Mucosa of rectum (tissue), 2 donors: ENCODE measurements around the gene DBNL.

Experiments used
- H3K27ac ChIP-seq, 2 donors: one replicate each; pipeline ENCODE4 v1.7.0; 2013; ENCODE audit warnings: inconsistent platforms in 2 of 2, low read depth in 2 of 2, low read length in 2 of 2
- H3K27me3 ChIP-seq, 2 donors: one replicate each; pipeline ENCODE4 v1.7.0; 2013; ENCODE audit warnings: low read length in 2 of 2; ENCODE audit not compliant: control insufficient read depth in 2 of 2, insufficient read depth in 2 of 2
- H3K36me3 ChIP-seq, 2 donors: one replicate each; pipeline ENCODE4 v1.7.0; 2013; ENCODE audit warnings: low read length in 2 of 2; ENCODE audit not compliant: control insufficient read depth in 2 of 2, insufficient read depth in 2 of 2
- H3K4me1 ChIP-seq, 2 donors: one replicate each; pipeline ENCODE4 v1.7.0; 2013; ENCODE audit warnings: low read length in 2 of 2, mild to moderate bottlenecking in 1 of 2; ENCODE audit not compliant: control insufficient read depth in 2 of 2, insufficient read depth in 2 of 2
- H3K4me3 ChIP-seq, 2 donors: one replicate each; pipeline ENCODE4 v1.7.0; 2013; ENCODE audit warnings: low read length in 2 of 2
- H3K9ac ChIP-seq, 2 donors: one replicate each; pipeline ENCODE4 v1.7.0; 2013; ENCODE audit warnings: low read length in 2 of 2, low read depth in 1 of 2, mild to moderate bottlenecking in 1 of 2
- H3K9me3 ChIP-seq, 2 donors: one replicate each; pipeline ENCODE4 v1.7.0; 2013; ENCODE audit warnings: low read length in 2 of 2; ENCODE audit not compliant: control insufficient read depth in 2 of 2
- donor health status: healthy.
- donor health status: Normal muscosa, but diverticular disease.

DBNL gene

DNA sequence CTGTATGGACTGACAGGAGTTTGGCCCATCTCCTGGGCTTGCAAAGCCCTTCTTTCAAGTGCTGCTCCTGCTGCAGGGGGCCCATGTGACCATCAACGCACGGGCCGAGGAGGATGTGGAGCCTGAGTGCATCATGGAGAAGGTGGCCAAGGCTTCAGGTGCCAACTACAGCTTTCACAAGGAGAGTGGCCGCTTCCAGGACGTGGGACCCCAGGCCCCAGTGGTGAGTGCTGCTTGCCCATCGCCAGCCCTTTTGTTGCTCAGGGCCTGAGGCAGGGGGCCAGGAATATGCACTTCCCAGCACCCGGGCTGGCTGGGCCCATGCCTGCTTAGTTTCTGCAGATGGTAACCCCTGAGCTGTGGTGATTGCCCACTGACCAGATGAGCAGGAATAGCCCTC lies 12.2 kb downstream of the DBNL start:
- H3K36me3 ChIP-seq: peaks cover 63 to 76% of the 10 kb centered on the region in 2 donors
- H3K4me1 ChIP-seq: no peaks in the 10 kb centered on the region
- no peaks in the 10 kb centered on the region for H3K27me3 ChIP-seq
- H3K4me3 ChIP-seq: no peak overlapping the region
- H3K9me3 ChIP-seq: no peaks in the 10 kb centered on the region
- no peak overlapping the region for H3K9ac ChIP-seq
- H3K27ac ChIP-seq: no peak overlapping the region

DNA sequence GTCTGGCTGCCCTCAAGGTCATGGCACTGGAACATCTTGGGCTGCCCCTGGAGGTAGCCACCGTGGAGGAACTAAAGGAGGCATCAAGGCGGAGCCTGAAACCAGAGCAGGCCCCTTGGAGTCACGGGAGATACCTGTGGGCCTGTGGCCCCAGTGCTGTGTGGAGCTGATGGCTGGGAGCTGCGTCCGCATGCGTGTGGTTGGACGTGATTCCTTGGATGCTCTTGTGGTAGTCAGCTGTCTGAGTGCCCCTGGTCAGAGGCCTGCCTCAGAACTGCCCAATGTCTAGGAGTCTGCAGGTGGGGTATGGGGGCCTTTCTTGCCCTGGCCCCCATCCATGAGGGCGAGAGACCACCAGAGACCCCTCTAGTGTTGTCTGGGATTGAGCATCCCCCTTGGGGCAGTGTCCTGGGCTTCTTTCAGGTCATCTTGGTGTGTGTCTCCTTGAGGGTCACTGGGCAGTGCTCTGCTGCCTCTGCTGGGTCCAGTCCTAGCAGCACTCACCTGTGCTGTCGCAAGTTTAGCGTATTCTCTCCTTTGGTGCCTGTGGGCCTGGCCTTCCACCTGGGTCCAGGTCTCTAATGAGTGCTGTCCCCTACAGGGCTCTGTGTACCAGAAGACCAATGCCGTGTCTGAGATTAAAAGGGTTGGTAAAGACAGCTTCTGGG lies 12.8 kb downstream of the DBNL start:
- H3K27ac ChIP-seq: no peak overlapping the region
- no peaks in the 10 kb centered on the region for H3K9me3 ChIP-seq
- no peak overlapping the region for H3K9ac ChIP-seq
- no peaks in the 10 kb centered on the region for H3K27me3 ChIP-seq
- no peaks in the 10 kb centered on the region for H3K4me1 ChIP-seq
- H3K4me3 ChIP-seq: no peak overlapping the region
- peaks cover 60 to 75% of the 10 kb centered on the region in 2 donors for H3K36me3 ChIP-seq

DNA sequence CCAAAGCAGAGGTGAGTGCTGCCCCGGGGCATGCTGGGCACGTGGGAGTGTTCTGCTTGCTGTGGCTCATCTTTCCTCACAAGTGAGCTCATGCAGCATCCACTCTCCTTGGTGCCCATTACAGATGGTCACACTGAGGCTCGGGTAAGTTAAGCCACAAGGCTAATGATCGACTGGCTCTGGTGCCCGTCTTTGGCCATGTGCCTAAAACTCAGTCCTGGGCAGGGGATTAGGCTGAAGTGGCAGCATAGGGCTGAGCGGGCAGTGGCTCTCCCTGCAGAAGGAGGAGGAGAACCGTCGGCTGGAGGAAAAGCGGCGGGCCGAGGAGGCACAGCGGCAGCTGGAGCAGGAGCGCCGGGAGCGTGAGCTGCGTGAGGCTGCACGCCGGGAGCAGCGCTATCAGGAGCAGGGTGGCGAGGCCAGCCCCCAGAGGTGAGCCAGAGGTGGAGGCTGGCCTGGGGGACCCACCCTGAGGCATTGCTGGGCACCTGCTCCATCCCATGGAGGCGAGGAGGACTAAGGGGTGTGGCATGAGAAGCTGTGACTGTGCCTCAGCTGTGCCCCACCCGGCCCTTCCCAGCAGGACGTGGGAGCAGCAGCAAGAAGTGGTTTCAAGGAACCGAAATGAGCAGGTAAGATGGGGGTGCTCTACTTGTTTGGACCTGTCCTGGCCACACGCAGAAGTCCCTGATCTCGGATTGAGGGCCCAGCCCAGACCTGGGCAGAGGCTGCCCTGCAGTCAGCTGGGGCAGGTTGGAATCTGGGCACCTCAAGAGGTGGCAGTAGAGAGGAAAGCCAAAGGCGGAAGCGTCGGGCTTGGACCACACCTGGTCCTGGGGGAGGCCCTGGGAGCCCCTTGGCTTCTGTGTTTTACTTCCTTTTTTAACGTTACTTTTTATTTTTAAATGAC lies 13.6 kb downstream of the DBNL start:
- no peak overlapping the region for H3K9ac ChIP-seq
- H3K27ac ChIP-seq: no peak overlapping the region

DNA sequence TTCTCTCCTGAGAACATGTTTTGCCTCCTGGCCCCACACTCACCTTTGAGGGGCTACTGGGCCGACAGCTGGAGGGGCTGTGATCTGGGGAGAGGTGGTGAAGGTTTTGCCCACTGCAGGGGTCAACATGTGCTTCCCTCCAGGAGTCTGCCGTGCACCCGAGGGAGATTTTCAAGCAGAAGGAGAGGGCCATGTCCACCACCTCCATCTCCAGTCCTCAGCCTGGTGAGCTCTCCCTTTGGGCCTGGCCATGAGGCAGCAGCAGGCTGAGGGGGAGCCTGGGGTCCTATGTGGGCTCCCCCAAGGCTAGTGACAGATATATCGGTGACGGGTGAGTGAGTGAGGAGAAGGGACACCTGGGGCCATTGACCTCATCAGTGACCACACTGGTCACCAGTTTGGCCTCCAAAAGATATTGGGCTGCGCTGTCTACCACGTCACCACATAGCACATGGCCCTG lies 14.3 kb downstream of the DBNL start:
- no peak overlapping the region for H3K9ac ChIP-seq
- peaks cover 53 to 68% of the 10 kb centered on the region in 2 donors for H3K36me3 ChIP-seq
- H3K4me1 ChIP-seq: no peaks in the 10 kb centered on the region
- no peaks in the 10 kb centered on the region for H3K9me3 ChIP-seq
- no peaks in the 10 kb centered on the region for H3K27me3 ChIP-seq
- no peak overlapping the region for H3K4me3 ChIP-seq
- H3K27ac ChIP-seq: no peak overlapping the region

More for the DNA sequence above, 13.6 kb downstream of the DBNL start:
- no peaks in the 10 kb centered on the region for H3K9me3 ChIP-seq
- H3K4me3 ChIP-seq: no peak overlapping the region
- H3K36me3 ChIP-seq: peaks cover 54 to 69% of the 10 kb centered on the region in 2 donors
- H3K4me1 ChIP-seq: no peaks in the 10 kb centered on the region
- H3K27me3 ChIP-seq: no peaks in the 10 kb centered on the region

DNA sequence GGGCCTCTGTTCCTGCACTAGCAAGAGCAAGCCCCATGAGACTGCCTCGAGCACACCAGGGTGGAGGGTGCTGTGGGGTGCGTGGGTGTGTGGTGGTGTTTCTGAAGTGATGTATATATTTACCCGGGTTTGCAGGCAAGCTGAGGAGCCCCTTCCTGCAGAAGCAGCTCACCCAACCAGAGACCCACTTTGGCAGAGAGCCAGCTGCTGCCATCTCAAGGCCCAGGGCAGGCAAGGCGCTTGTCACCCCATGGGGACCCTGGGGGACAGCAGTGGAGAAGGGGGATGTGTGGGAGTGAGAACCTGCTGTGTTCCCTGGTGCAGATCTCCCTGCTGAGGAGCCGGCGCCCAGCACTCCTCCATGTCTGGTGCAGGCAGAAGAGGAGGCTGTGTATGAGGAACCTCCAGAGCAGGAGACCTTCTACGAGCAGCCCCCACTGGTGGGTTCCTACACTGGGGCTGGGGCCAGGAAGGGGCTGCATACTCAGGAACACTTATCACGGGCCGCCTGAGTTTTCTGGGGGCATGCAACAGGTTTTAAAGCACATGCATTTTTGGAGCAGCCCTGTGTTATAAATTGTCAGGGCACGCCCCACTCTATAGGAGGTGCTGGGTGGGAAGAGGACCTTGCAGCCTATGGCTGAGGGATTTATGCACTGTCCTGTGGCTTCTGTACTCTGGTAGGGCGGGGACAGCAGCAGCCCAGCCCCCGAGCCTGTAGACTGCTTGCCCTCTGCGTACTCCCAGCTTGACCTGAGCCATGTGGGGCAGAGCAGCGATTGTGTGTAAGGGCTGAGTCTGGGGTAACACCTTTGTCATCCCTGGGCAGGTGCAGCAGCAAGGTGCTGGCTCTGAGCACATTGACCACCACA lies 15.0 kb downstream of the DBNL start:
- Histone ChIP-seq H3K9ac (no peak overlapping the region), H3K27ac (no peak overlapping the region), H3K4me3 (no peak overlapping the region), H3K27me3 (no peaks in the 10 kb centered on the region), H3K4me1 (no peaks in the 10 kb centered on the region), H3K36me3 (peaks cover 53 to 66% of the 10 kb centered on the region in 2 donors), H3K9me3 (no peaks in the 10 kb centered on the region)

DNA sequence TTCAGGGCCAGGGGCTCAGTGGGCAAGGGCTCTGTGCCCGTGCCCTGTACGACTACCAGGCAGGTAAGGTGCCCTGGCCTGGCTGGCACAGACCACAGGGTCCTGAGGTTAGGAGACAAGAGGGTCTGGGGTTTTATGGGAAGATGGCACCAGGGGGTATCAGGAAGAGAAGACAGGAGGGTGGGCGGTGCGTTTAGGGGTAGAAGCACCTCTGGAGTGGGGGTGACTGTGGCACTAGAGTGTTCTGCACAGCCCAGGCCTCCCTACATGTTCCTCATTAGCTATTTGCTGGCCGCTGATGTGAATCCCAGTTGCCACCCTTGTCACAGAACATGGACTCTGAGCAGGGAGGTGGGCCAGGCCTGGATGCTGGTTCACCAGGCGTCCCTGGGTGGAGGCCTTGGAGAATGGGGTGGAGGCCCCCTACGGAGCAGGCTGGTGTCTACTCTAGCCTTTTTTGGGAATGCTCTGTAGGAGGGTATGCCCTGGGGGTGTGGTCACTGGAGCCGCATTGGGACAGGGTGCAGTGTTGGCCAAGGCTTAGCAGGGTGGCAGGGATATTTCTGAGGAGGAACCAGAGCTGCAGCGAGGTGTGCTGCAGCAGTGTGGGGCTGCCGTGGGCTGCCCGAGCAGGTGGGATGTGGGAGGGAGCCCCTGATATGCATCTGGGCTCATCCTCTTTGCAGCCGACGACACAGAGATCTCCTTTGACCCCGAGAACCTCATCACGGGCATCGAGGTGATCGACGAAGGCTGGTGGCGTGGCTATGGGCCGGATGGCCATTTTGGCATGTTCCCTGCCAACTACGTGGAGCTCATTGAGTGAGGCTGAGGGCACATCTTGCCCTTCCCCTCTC lies 15.8 kb downstream of the DBNL start:
- H3K36me3 ChIP-seq: peaks cover 50 to 63% of the 10 kb centered on the region in 2 donors
- H3K27me3 ChIP-seq: no peaks in the 10 kb centered on the region
- H3K4me3 ChIP-seq: no peak overlapping the region
- peaks cover 0 to under 1% of the 10 kb centered on the region in 2 donors for H3K4me1 ChIP-seq
- no peak overlapping the region for H3K27ac ChIP-seq
- no peaks in the 10 kb centered on the region for H3K9me3 ChIP-seq
- no peak overlapping the region for H3K9ac ChIP-seq

DNA sequence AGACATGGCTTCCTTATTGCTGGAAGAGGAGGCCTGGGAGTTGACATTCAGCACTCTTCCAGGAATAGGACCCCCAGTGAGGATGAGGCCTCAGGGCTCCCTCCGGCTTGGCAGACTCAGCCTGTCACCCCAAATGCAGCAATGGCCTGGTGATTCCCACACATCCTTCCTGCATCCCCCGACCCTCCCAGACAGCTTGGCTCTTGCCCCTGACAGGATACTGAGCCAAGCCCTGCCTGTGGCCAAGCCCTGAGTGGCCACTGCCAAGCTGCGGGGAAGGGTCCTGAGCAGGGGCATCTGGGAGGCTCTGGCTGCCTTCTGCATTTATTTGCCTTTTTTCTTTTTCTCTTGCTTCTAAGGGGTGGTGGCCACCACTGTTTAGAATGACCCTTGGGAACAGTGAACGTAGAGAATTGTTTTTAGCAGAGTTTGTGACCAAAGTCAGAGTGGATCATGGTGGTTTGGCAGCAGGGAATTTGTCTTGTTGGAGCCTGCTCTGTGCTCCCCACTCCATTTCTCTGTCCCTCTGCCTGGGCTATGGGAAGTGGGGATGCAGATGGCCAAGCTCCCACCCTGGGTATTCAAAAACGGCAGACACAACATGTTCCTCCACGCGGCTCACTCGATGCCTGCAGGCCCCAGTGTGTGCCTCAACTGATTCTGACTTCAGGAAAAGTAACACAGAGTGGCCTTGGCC lies 16.6 kb downstream of the DBNL start:
- Histone ChIP-seq H3K4me3 (no peak overlapping the region), H3K27me3 (peaks cover 0 to 2% of the 10 kb centered on the region in 2 donors), H3K9ac (no peak overlapping the region), H3K36me3 (peaks cover 50 to 58% of the 10 kb centered on the region in 2 donors), H3K4me1 (peaks cover 3 to 5% of the 10 kb centered on the region in 2 donors), H3K9me3 (no peaks in the 10 kb centered on the region), H3K27ac (no peak overlapping the region)

DNA sequence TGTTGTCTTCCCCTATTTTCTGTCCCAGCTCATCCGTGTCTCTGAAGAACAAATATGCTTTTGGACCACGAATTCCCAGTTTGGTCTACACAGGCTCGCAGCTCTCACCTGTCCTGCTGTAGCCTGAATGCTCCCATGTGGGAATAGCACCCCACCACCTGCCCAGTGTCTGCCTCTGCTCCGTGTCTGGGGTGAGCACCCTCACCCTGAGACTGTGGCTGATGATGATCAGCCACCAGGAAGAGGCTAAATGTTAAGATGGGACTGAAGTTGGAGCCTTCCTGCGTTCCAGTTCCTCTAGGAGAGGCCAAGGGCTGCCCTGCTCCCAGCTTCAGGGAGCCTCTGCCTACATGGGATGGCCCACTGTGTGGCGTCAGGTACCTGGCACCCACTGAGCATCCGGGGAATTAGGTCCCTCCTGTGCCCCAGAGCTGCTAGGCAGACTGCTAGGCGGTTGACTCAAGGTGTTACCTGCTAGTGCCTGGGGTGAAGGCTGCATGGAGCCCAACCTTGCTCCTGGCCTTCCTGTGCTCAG lies 17.2 kb downstream of the DBNL start:
- Histone ChIP-seq H3K27ac (no peak overlapping the region), H3K4me1 (peaks cover 3 to 7% of the 10 kb centered on the region in 2 donors), H3K9me3 (no peaks in the 10 kb centered on the region), H3K9ac (no peak overlapping the region), H3K4me3 (no peak overlapping the region), H3K36me3 (peaks cover 47 to 52% of the 10 kb centered on the region in 2 donors), H3K27me3 (peaks cover 0 to 2% of the 10 kb centered on the region in 2 donors)
